Testis (tissue), 3 donors: ENCODE results near the gene USP2. TPM values are rescaled to one million over a fixed set of nuclear protein-coding genes. Genes with fewer than 3 reads are reported as not detected.

Source experiments
- DNase-seq: peaks from one replicate; pipeline ENCODE4 v3.0.0-alpha.2; 2019
- H3K27ac ChIP-seq, 2 donors: fragments of 200-600 bp; sonication (generic); one replicate each; pipeline ENCODE4 v1.5.1; 2019
- H3K27me3 ChIP-seq: fragments of 200-600 bp; sonication (generic); one replicate; pipeline ENCODE4 v1.5.1; 2019
- H3K36me3 ChIP-seq: fragments of 200-600 bp; sonication (generic); one replicate; pipeline ENCODE4 v1.5.1; 2017; ENCODE audit warnings: low read depth; ENCODE audit errors: missing control alignments
- H3K4me1 ChIP-seq: fragments of 200-600 bp; sonication (generic); one replicate; pipeline ENCODE4 v1.5.1; 2019
- H3K4me3 ChIP-seq, 2 donors: fragments of 200-600 bp; sonication (generic); one replicate each; pipeline ENCODE4 v1.5.1; 2017 to 2019
- H3K9me3 ChIP-seq: fragments of 200-600 bp; sonication (generic); one replicate; pipeline ENCODE4 v1.5.1; 2017
- CTCF ChIP-seq, 3 experiments: fragments of 450-650 bp in 2 of 3; fragments of 200-600 bp in 1 of 3; sonication (generic) in 1 of 3; IDR thresholded peaks; one replicate each; pipeline ENCODE4 v1.5.1; 2016 to 2019; ENCODE audit warnings: antibody characterized with exemption in 3 of 3, mild to moderate bottlenecking in 2 of 3, moderate library complexity in 1 of 3
- POLR2A ChIP-seq: fragments of 450-650 bp; IDR thresholded peaks from one replicate; pipeline ENCODE4 v1.6.1; 2017; ENCODE audit warnings: antibody characterized with exemption, mild to moderate bottlenecking, moderate library complexity
- WGBS, 2 donors: methylation state at CpG; one replicate each; pipeline ENCODE4 v1.1.5; 2018; 5-methylcytosine and 5-hydroxymethylcytosine counted together
- intact Hi-C: fragments of 100-400 bp; cut with DNase I; formaldehyde crosslinking; loops from one replicate; pipeline ENCODE4 v1.15.1; 2023; ENCODE audit warnings: low total_unique reads
- polyA plus RNA-seq: library from polyadenylated mRNA; stranded (reverse); fragments of 350-450 nt; fragmentation: Illumina TruSeq; extraction: RNeasy Lipid Tissue Mini Kit (QIAGEN cat#74804); gene quantifications from one replicate; pipeline ENCODE4 v1.2.3, GENCODE V29; 2014; ENCODE audit warnings: low read depth, low replicate concordance; ENCODE audit not compliant: insufficient read depth
- total RNA-seq, 2 donors: library from RNA; depleted of rRNA; stranded (reverse); fragments of >200 nt; gene quantifications; one replicate each; pipeline ENCODE4 v1.2.3, GENCODE V29; 2016

The USP2 gene
- total and polyA plus RNA-seq, 3 donors from 2014 or later, result 41.2 to 168 (median 100) TPM

- whole genome bisulfite sequencing, 2 donors, result 88 to 91% methylated on average over 28 to 30 of the region's 30 CpGs
- intact Hi-C loops, result no loop called here
- no peak overlapping the region for H3K4me3 ChIP-seq
Observed at GRCh38 chr11:119335655-119336543, 45.6 kb downstream of the USP2 start.

GRCh38 chr11:119335091-119335654 is 46.3 kb downstream of the USP2 start:
- H3K9me3 ChIP-seq, result no peaks in the 10 kb centered on the region
- no peaks in the 10 kb centered on the region for H3K27me3 ChIP-seq
- H3K4me3 ChIP-seq, result peak overlapping the region; percentile 70 to 95
- no peak for TF ChIP-seq POLR2A
- TF ChIP-seq CTCF (IDR thresholded peaks at IDR 0.05), result no peak
- WGBS, 2 donors, result 42 to 57% methylated on average over 8 to 15 of the region's 15 CpGs
- H3K4me1 ChIP-seq, result peaks cover 23% of the 10 kb centered on the region
- H3K36me3 ChIP-seq, result no peaks in the 10 kb centered on the region
- intact Hi-C loops, result no loop called here
- DNase-seq, result no peak
- peak overlapping the region; percentile 60 to 92 for H3K27ac ChIP-seq

More at GRCh38 chr11:119335655-119336543, 45.6 kb downstream of the USP2 start:
- Histone ChIP-seq H3K4me1 (peaks cover 28% of the 10 kb centered on the region), H3K27me3 (no peaks in the 10 kb centered on the region), H3K27ac (no peak overlapping the region), H3K9me3 (no peaks in the 10 kb centered on the region), H3K36me3 (no peaks in the 10 kb centered on the region)
- no peak for TF ChIP-seq POLR2A
- DNase-seq, result no peak

- Histone ChIP-seq H3K36me3 (no peaks in the 10 kb centered on the region), H3K4me3 (peak within 1 kb of the TSS; percentile 70 to 95), H3K9me3 (no peaks in the 10 kb centered on the region), H3K4me1 (peaks cover 17% of the 10 kb centered on the region), H3K27ac (peak within 1 kb of the TSS; percentile 60 to 92), H3K27me3 (no peaks in the 10 kb centered on the region)
- WGBS, 2 donors, result 0 to 1% methylated on average over 38 to 54 of the region's 54 CpGs
- DNase-seq, result peak; percentile 99
- TF ChIP-seq POLR2A (peak; percentile 48), CTCF (IDR thresholded peaks at IDR 0.05) (no peak)
- intact Hi-C loops, result no loop called here
Observed at GRCh38 chr11:119334174-119334930, 47.1 kb downstream of the USP2 start, which contains the start of gene RNF26. RNF26 (plus strand) TSS chr11:119334527; CDS start chr11:119335123, 596 bp downstream.

- DNase-seq, result no peak
- H3K27me3 ChIP-seq, result no peaks in the 10 kb centered on the region
- H3K36me3 ChIP-seq, result no peaks in the 10 kb centered on the region
- intact Hi-C loops, result no loop called here
- peaks cover 7% of the 10 kb centered on the region for H3K4me1 ChIP-seq
- H3K9me3 ChIP-seq, result no peaks in the 10 kb centered on the region
- no peak overlapping the region for H3K27ac ChIP-seq
- 84 to 91% methylated on average over 4 of the region's 4 CpGs for WGBS, 2 donors
- TF ChIP-seq CTCF (IDR thresholded peaks at IDR 0.05), result no peak
- TF ChIP-seq POLR2A, result no peak
- H3K4me3 ChIP-seq, result no peak overlapping the region
Observed at GRCh38 chr11:119332111-119332765, 49.3 kb downstream of the USP2 start.
